Activated B cell treated with CpG ODN at 0.5 μM for 24 hours (primary cell): ENCODE results near the gene MGAT3. TPM values are rescaled to one million over a fixed set of nuclear protein-coding genes. Genes with fewer than 3 reads are reported as not detected.

ENCODE experiments used
- ATAC-seq: fragments of 200-7000 bp; cut with Tn5 transposase; one replicate; pipeline ENCODE4 v1.10.0; 2021; ENCODE audit warnings: low read depth, mild to moderate bottlenecking, moderate library complexity
- CTCF ChIA-PET: fragments of 350-600 bp; sonication (Branson Sonifier 250); formaldehyde crosslinking; loops from one replicate; lab custom pipeline; 2021; ENCODE audit warnings: antibody characterized with exemption; lab: Charles Lee
- POLR2A ChIA-PET: fragments of 350-600 bp; sonication (Branson Sonifier 250); formaldehyde crosslinking; loops from one replicate; lab custom pipeline; 2021; ENCODE audit warnings: antibody characterized with exemption; lab: Charles Lee
- DNase-seq: peaks from one replicate; pipeline ENCODE4 v3.0.0; 2022
- H3K27ac Mint-ChIP-seq: one replicate; pipeline ENCODE4 v1.8.0; 2020; ENCODE audit warnings: mixed read lengths
- H3K27me3 Mint-ChIP-seq: one replicate; pipeline ENCODE4 v1.8.0; 2021; ENCODE audit warnings: mixed read lengths
- H3K36me3 Mint-ChIP-seq: one replicate; pipeline ENCODE4 v1.8.0; 2021; ENCODE audit warnings: low read depth, mixed read lengths
- H3K4me1 Mint-ChIP-seq: one replicate; pipeline ENCODE4 v1.8.0; 2021; ENCODE audit warnings: mixed read lengths
- H3K4me3 Mint-ChIP-seq: one replicate; pipeline ENCODE4 v1.8.0; 2020; ENCODE audit warnings: mild to moderate bottlenecking, mixed read lengths
- H3K9me3 Mint-ChIP-seq: one replicate; pipeline ENCODE4 v1.8.0; 2020; ENCODE audit warnings: mixed read lengths
- CTCF ChIP-seq: fragments of 200-600 bp; IDR thresholded peaks from one replicate; pipeline ENCODE4 v1.8.0; 2022; ENCODE audit warnings: antibody characterized with exemption, mild to moderate bottlenecking
- intact Hi-C: fragments of 100-400 bp; cut with micrococcal nuclease; formaldehyde crosslinking; loops from one replicate; pipeline ENCODE4 v1.15.1; 2024
- total RNA-seq: library from RNA; stranded (reverse); gene quantifications from 2 replicates; pipeline ENCODE4 v1.2.3, GENCODE V29; 2022

MGAT3 gene
- total RNA-seq, 1 donor from 2014 or later, result 43.4 TPM

DNA sequence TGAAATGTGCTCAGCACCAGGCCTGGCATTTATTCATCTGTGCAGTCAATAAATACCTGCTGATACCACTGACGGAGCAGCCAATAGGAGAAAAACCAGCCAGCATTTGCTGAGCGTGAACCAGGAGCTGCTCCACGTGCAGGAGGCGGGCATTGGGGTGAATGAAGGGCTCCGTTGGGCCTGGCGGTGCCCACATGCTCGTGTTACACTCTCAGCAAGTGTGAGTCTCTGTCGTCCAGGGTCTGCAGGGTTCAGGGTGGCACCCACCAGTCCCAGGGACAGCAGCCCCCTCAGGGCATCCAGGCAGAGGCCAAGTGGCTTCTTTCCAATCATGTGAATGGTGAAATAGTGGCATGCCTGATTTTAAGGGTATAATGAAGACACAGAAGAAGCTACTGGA lies 79.9 kb downstream of the MGAT3 start:
- POLR2A ChIA-PET, result interaction anchor here (0.6 to 1.1 kb wide), 2 partner anchors 10 to 488 kb away, joined by 3 to 4 read pairs; no protein-coding TSS in a partner anchor

GRCh38 chr22:39537975-39538374 lies 81.2 kb downstream of the MGAT3 start:
- H3K27me3 Mint-ChIP-seq, result peaks cover 3% of the 10 kb centered on the region
- no peaks in the 10 kb centered on the region for H3K9me3 Mint-ChIP-seq
- intact Hi-C loops, result no loop called here
- no peak for ATAC-seq
- CTCF ChIA-PET, result interaction anchor here (6.9 kb wide), 1 partner anchor 486 kb away, joined by 154 read pairs; no protein-coding TSS in a partner anchor
- no peaks in the 10 kb centered on the region for H3K36me3 Mint-ChIP-seq
- H3K4me3 Mint-ChIP-seq, result no peak overlapping the region
- H3K4me1 Mint-ChIP-seq, result peaks cover 3% of the 10 kb centered on the region
- TF ChIP-seq CTCF, result no peak
- DNase-seq, result no peak
- no peak overlapping the region for H3K27ac Mint-ChIP-seq
- POLR2A ChIA-PET, result no interaction called here

More for the DNA sequence above, 79.9 kb downstream of the MGAT3 start:
- ATAC-seq (no peak), DNase-seq (no peak)
- Mint-ChIP-seq H3K4me3 (no peak overlapping the region), H3K4me1 (peaks cover 13% of the 10 kb centered on the region), H3K27ac (no peak overlapping the region), H3K9me3 (no peaks in the 10 kb centered on the region), H3K27me3 (no peaks in the 10 kb centered on the region), H3K36me3 (peaks cover 7% of the 10 kb centered on the region)
- intact Hi-C loops, result no loop called here
- no peak for TF ChIP-seq CTCF
- CTCF ChIA-PET, result interaction anchor here (0.8 to 6.9 kb wide), 3 partner anchors 487 to 1362 kb away, joined by 3 to 154 read pairs (median 57); no protein-coding TSS in a partner anchor

Other genes starting within 250 kb of the MGAT3 start
- gene PDGFB, start 212.0 kb upstream of the MGAT3 start, total RNA-seq, result not detected in 2 replicates
- gene RPL3, start 137.4 kb upstream of the MGAT3 start, total RNA-seq, result 3,087 and 3,439 TPM in 2 replicates
- 10.0 and 11.4 TPM in 2 replicates for gene SYNGR1, start 107.0 kb upstream of the MGAT3 start, total RNA-seq
- gene TAB1, start 57.2 kb upstream of the MGAT3 start, total RNA-seq, result 29.4 and 37.4 TPM in 2 replicates
- 38.2 and 41.3 TPM in 2 replicates for gene MIEF1, start 45.3 kb downstream of the MGAT3 start, total RNA-seq
- 363 and 368 TPM in 2 replicates for gene ATF4, start 63.5 kb downstream of the MGAT3 start, total RNA-seq
- gene RPS19BP1, start 75.7 kb downstream of the MGAT3 start, total RNA-seq, result 67.7 and 79.0 TPM in 2 replicates
- gene CACNA1I, start 113.7 kb downstream of the MGAT3 start, total RNA-seq, result not detected in 2 replicates